SK-MEL-5 (cell line): ENCODE results near the gene SF3A1. TPM values are rescaled to one million over a fixed set of nuclear protein-coding genes. Genes with fewer than 3 reads are reported as not detected.

Experiments
- DNase-seq: peaks from one replicate; pipeline ENCODE4 v3.0.0-alpha.2; 2016; ENCODE audit warnings: low read depth, low spot score
- in situ Hi-C: cut with HindIII; loops from 2 replicates; pipeline ENCODE4 v1.10.0; 2016; ENCODE audit warnings: low sequenced_read_pairs, high pct_unique_total_duplicates, low pct_unique_long_range_greater_than_20kb
- total RNA-seq: library from RNA; depleted of rRNA; stranded (reverse); fragments of >200 nt; shearing (Covaris generic); gene quantifications from 2 replicates; pipeline ENCODE4 v1.2.3, GENCODE V29; 2014

SF3A1 gene
- total RNA-seq, 1 experiment from 2014 or later: 54.6 TPM

DNA sequence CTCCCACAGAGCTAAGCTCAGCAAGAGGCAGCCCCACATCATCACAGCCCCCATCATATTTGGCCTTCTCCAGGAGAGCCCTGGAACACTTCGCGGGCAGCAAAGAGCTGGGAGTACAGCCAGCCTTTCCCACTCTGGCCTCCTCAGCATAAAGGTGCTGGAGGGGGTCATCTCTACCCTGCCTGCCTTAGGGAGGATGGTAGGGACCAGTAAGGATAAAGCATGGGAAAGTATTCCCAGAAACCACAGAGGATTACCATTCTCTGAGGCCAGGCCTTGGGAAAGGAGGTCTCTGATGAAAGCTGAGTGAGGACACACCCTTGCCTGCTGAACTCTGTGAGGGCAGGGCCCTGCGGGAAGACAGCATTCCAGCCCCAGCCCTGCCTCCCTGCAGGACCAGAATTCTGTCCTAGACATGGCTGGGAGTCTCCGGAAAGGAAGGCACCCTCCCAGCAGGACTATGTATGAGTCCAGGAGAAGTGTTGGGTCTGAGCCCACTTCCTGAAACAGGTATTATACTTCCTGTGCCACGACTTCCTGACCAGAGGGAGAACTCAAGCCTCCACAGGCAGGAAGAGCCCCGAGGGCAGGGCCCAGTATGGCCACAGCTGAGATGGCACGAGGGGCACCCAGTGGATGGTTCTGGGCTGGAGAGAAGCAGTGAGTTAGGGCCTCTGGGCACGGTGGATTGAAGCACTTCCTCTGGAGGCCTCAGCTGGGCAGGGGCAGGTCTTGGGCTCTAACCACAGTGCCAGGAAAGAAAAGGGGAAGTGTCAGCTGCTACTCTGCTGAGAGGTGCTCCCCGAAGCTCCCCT is 54.5 kb downstream of the SF3A1 start:
- in situ Hi-C loops: no loop called here
- DNase-seq: no peak

- DNase-seq: no peak
- in situ Hi-C loops: loop anchor here (25.0 kb wide), 1 partner anchor 88 kb away; the partner anchor contains the start of genes RNF215 and SEC14L2
Observed at GRCh38 chr22:30299322-30299721, 57.4 kb downstream of the SF3A1 start.

GRCh38 chr22:30297991-30298701 is 58.5 kb downstream of the SF3A1 start:
- no peak for DNase-seq
- in situ Hi-C loops: loop anchor here (25.0 kb wide), 1 partner anchor 89 kb away; the partner anchor contains the start of genes RNF215 and SEC14L2

DNA sequence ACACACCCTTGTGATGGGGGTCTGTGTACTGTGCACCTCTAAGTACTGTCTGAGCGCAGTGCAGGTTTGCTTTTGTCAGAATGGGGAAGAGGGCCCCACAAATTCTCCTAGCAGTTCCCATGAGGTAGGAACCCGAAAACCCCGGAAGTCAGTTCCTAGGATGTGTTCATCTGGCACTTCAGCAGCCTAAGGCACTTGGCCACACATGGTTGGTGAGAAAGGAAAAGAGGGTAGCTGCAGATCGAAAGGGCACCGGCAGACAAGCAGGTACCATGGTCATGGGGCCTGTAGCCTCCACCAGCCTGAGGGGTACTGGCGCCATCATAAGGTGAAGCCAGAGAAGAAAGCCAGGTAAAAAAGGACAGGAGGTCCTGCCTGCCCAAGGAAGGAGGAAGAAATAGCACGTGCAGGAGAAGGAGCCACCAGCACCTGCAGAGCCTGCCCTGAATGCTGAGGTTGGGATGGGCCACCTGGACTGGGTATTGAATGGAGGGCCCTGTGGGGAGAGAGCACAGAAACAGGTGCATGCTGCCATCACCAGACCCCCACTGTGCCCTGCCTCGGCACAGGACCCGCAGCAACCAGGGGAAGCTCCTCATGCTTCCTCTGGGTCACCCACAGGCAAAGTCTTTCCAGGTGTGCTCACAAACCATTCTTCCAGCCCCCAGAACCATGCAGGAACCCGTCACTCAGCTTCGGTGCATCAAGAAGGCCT is 59.3 kb downstream of the SF3A1 start:
- DNase-seq: no peak
- in situ Hi-C loops: loop anchor here (25.0 kb wide), 1 partner anchor 90 kb away; the partner anchor contains the start of genes RNF215 and SEC14L2

GRCh38 chr22:30296833-30297232 is 59.9 kb downstream of the SF3A1 start:
- in situ Hi-C loops: loop anchor here (25.0 kb wide), 1 partner anchor 90 kb away; the partner anchor contains the start of genes RNF215 and SEC14L2
- no peak for DNase-seq

DNA sequence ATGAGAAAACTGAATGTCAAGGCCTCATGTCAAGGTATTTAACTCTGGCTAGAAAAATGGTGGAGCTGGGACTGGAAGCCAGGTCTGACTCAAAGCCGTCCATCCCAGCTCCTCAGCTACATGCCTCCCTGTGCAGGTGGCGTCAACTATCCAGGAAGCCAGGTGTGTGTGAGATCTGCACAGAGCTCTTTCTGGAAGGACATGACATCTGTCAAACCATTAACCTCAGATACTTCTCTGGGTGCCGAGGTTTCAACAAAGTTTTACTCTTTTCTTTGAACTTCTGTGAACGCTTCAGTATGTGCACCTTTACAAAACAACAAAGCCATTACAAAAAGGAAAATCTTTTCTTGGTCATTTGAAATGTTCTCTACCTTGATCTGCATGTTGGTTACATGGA is 60.4 kb downstream of the SF3A1 start:
- in situ Hi-C loops: loop anchor here (25.0 kb wide), 1 partner anchor 91 kb away; the partner anchor contains the start of genes RNF215 and SEC14L2

GRCh38 chr22:30295576-30295975 is 61.1 kb downstream of the SF3A1 start:
- no peak for DNase-seq
- in situ Hi-C loops: loop anchor here (25.0 kb wide), 1 partner anchor 92 kb away; the partner anchor contains the start of genes RNF215 and SEC14L2

More for the DNA sequence above, 60.4 kb downstream of the SF3A1 start:
- no peak for DNase-seq

DNA sequence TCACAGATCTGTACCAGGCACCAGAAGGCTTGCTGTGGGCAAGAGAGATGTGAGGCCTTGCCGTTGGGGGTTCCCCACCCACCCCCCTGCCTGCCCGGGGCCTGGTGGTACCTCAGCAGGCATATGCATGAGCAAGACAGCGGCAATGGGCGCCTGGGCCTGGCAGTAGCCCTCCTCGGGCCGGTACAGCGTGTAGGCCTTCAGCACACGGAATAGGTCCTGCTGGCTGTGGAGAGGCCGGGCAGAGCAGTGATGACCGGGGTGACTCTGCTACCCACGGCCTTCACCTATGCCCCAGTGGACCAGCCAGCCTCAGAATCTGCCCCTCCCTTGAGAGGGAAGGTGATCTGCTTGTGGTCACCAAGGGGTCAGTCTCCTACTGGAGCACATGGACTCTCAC is 61.9 kb downstream of the SF3A1 start:
- DNase-seq: no peak
- in situ Hi-C loops: loop anchor here (25.0 kb wide), 1 partner anchor 92 kb away; the partner anchor contains the start of genes RNF215 and SEC14L2

GRCh38 chr22:30294066-30294465 is 62.6 kb downstream of the SF3A1 start:
- DNase-seq: no peak
- in situ Hi-C loops: loop anchor here (25.0 kb wide), 1 partner anchor 93 kb away; the partner anchor contains the start of genes RNF215 and SEC14L2

- in situ Hi-C loops: loop anchor here (25.0 kb wide), 1 partner anchor 94 kb away; the partner anchor contains the start of genes RNF215 and SEC14L2
- no peak for DNase-seq
Observed at GRCh38 chr22:30293026-30293425, 63.7 kb downstream of the SF3A1 start.

DNA sequence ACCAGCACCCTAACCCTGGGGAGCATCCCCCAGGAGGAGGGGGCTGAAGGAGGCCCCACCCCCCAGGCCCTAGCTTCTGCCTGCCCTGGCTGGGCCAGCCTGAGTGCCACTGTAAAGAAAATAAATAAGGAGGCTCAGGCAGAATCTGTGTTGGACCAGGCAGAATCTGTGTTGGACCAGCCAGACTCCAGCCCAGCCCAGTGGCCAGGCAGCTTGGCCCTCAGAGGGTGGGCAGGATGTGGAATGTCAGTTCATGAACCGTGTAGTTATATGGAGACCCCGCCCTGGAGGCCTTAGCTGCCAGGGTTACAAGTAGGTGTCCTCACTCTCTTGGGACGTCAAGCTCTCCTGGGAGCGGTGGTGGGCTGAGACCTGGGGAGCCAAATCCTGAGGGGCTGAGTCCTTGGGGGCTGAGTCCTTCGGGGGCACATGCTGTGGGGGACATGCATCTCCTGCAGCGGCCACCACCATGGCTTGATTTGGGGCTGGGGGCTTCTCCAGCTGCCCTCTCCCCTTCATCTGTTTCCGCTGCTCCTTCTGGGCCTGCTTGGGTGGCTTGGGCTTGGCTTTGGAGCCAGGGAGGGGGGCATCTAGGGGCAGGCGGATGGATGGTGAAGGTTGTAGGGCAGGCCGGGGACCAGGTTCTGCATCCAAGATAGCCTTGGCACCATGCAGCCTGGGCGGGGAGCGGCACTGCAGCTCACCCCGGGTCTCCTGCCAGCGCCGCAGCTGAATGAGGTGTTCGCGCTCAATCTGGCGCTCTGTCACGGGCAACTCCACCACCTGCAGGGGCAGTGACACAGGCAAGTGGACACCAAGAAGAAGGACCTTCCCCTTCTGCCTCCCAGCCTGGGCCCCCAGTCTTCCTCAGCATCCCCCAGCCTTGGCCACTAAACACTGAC is 64.4 kb downstream of the SF3A1 start:
- in situ Hi-C loops: loop anchor here (25.0 kb wide), 1 partner anchor 95 kb away; the partner anchor contains the start of genes RNF215 and SEC14L2
- no peak for DNase-seq

- in situ Hi-C loops: loop anchor here (25.0 kb wide), 1 partner anchor 96 kb away; the partner anchor contains the start of genes RNF215 and SEC14L2
- peak; percentile 67 for DNase-seq
Observed at GRCh38 chr22:30291058-30291892, 65.4 kb downstream of the SF3A1 start.

GRCh38 chr22:30290342-30291057 is 66.2 kb downstream of the SF3A1 start:
- peak; percentile 76 for DNase-seq
- in situ Hi-C loops: loop anchor here (25.0 kb wide), 1 partner anchor 97 kb away; the partner anchor contains the start of genes RNF215 and SEC14L2

- DNase-seq: no peak
- in situ Hi-C loops: loop anchor here (25.0 kb wide), 1 partner anchor 97 kb away; the partner anchor contains the start of genes RNF215 and SEC14L2
Observed at GRCh38 chr22:30289980-30290313, 66.7 kb downstream of the SF3A1 start.
